Right hindlimb (tissue), 1 donor: ENCODE measurements around the gene RERE.

Experiments
- DNase-seq: peaks from one replicate; pipeline ENCODE4 v3.0.0-alpha.2; 2018

Gene RERE

DNA sequence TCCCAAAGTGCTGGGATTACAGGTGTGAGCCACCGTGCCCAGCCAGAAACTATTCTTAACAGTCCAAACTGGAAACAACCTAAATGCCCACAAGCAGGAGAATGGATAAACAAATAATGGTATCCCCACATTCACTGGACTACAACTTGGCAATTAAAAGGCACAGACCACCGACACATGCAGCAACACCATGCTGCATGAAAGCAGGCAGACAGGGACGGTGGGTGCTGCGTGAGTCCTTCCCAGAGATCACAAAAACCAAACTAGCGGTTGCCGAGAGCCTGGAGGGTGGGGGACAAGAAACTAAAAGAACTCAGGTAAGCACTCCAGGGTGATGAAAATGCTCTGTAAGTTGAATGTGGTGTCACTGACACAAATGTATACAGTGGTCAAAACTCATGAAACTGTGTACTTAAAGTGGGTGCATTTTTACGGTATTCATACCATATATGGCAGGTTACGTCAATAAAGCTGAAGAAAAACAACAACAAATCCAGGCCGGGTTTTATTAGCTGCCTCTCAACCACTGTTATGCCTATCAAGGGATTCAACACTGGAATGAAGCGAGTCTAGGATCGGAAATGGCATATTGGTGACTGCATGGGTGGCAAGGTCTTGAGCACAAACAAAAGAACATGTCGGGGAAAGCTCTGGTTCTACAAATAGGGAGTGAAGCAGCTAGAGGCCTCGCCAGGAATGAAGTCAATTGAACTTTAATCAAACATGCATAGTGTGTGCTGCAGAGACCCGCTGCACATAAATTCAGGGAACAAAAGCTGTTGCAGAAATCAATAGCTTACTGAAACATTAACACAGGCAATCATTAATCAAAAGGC, 447.2 kb downstream of the RERE start:
- peak; percentile 32 for DNase-seq

- DNase-seq, result no peak
Observed at GRCh38 chr1:8368956-8369639, 448.3 kb downstream of the RERE start.

GRCh38 chr1:8367571-8368194, 449.8 kb downstream of the RERE start:
- no peak for DNase-seq

DNA sequence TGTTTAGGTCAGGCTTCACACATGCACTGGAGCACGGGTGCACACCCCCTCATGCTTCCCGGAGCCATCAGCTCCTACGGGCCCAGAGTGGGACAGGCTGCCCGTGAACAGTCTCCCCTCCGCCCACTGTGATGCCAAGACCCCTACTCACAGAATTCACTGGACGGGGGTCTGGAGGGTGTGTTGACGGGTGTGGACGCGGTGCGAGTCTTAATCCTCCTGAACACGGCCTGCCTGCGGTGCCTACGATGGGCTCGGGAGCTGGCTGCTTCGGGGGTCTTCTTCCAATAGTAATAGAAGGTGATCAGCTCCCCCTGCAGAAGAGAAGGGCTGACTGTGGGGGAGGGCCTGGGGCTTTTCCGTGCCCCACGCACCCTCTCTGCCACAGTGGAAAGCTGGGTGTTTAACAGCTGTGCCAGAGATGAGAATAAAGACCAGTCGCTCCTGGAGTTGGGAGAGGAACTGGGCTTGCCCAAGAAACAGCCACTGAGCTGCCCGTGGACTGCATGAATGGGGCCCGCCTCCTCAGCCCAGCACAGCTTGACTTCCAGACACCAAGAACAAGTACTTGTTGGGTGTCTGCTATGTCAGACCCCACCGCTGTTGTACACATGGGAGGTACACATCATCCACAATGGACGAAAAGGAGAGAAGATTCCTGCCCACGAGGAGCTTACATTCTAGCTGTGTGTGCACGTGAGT, 451.6 kb downstream of the RERE start:
- no peak for DNase-seq

- DNase-seq, result peak; percentile 28
Observed at GRCh38 chr1:8364528-8365442, 452.7 kb downstream of the RERE start.

GRCh38 chr1:8363767-8364301, 453.6 kb downstream of the RERE start:
- DNase-seq, result peak; percentile 27

GRCh38 chr1:8363186-8363766, 454.2 kb downstream of the RERE start:
- peak; percentile 28 for DNase-seq

DNA sequence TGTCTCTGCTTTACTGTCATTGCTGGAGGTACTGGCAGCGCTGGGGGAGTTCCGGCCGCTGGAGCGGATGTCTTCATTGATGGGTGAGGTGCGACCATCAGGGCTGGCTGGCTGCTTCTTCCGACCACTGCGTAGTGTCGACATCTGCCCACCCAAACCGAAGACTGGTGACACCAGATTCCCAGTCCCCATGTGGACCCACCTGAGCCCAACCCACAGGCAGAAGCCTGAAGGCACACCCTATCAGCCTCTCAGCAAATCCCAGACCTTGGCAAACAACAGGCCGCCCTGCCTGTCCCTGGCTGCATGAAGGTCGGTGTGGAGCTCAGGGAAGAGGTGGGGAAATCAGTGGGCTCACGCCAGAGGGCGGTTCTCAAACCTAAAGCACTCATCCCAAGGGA, 454.7 kb downstream of the RERE start:
- no peak for DNase-seq

GRCh38 chr1:8361198-8361849, 456.1 kb downstream of the RERE start:
- DNase-seq, result no peak

GRCh38 chr1:8360493-8361197, 456.8 kb downstream of the RERE start:
- no peak for DNase-seq

- DNase-seq, result no peak
Observed at GRCh38 chr1:8359617-8360481, 457.6 kb downstream of the RERE start.

GRCh38 chr1:8358897-8359616, 458.4 kb downstream of the RERE start:
- DNase-seq, result no peak

DNA sequence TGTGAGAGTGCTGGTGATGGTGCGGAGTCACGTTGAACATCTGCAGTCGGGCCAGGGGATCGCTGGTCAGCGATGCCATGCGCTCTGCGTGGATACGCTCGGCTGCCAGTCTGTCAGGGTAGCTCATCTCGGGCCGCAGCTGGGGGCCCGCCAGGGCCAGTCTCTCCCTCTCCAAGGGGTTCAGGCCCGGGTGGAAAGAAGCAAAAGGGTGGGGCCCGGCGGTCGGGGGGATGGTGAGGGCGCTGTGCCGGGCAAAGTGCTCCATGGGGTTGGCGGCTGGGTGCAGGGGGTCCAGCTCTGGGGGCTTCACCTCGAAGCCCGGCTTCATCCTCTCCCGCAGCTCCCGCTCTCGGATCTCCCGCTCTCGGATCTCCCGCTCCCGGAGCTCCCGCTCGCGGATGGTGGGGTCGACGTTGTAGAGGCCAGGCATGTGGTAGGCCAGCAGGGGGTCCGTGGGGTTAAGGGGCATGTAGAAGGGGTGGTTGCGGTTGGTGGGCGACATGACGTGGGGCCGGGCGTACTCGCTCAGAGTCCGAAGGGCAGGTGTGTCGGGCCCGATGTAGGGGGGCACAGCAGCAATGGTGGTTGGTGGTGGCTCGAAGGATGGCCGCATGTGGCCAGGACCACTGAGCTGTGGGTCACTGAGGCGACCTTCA, 459.1 kb downstream of the RERE start:
- DNase-seq, result no peak

DNA sequence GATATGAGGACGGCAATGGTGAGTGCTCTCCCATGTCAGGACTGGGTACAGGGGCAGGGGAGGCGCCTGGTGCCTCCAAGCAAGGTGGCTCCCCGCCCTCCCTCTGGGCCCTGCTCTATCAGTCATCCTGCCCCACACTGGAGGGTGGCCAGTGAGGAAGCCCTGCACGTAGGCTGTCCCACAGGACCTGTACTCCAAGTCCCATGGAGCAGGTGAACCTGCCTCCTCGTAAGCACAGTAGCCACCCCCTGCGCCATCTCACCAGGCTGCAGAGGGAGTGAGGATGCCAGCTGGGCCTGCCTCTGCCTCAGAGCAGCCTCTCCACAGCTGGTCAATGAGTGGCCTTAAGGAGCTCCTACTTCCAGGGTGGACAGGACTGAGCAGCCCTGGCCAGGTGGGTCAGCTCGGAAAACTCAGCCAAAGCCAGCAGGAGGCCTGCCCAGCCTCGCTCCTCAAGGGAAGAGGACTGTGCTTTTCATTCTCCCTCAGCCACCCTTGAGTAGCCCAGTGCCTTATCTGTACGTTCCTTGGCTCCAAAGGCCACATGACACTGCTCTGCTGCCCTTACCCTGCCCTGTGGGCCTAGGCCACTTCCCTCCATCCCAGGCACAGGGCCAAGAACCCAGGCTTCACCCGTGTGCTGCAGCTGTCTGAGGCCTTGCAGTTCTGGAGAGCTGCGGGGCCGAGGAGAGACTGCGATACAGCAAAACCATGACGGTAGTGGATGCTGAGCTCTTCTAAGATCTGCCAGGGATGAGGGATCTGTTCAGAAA, 459.9 kb downstream of the RERE start:
- DNase-seq, result no peak

DNA sequence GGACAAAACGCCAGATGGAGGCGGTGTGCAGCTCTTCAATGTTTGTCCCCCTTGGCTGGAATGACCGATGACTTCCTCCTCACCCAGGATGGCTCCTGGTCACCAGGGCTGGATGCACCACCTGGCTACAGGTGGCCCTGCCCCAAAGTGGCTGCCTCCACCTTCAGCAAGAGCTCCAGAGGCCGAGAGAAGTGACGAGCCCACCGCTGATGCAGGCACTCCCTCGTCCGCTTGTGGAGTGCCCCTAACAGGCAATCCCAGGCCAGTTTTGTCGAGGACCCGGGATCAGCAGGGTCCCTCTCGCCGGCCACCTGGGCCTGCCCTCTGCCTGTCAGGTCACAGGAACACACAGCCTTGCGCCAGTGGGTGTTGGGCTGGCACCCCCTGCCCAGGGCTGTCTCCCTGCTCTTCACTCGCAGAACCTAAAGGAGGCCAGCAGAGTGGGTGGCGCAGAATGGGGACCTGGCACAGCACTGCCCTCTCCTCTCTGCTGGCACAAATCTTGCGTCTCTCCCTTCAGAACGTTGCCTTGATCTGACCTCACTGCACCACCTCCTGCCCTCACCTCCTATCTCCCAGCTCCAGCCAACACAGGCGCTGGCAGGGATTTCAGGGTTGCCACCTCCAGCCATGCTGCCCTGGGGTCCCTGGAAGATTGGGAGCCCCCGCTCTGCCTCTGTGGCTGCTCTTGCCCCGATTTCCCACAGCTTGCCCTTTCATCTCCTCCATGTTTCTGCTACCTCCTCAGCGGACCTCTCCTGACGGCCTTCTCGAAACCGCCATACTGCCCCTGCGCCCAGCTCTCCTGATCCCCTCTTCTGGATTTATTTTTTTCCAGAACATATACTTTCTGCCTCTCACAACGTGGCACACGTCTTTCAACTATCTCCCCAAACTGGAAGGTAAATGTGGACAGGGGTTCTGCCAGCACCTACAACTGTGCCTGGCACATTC, 460.9 kb downstream of the RERE start:
- DNase-seq, result no peak
